Fibroblast of pulmonary artery (primary cell): ENCODE data around the gene IRS1.

ENCODE experiments used
- DNase-seq: peaks from one replicate; pipeline ENCODE4 v3.0.0-alpha.2; 2010; ENCODE audit warnings: low read depth
- H3K4me3 ChIP-seq: replicated peaks from 2 replicates; pipeline ENCODE4 v1.5.1; 2011; ENCODE audit warnings: low read depth, mild to moderate bottlenecking, control low read depth, low read length, moderate library complexity
- CTCF ChIP-seq: IDR thresholded peaks from 2 replicates; pipeline ENCODE4 v1.5.1; 2011; ENCODE audit warnings: mild to moderate bottlenecking, control low read depth, low read length, inconsistent platforms; ENCODE audit errors: missing control alignments

The IRS1 gene

DNA sequence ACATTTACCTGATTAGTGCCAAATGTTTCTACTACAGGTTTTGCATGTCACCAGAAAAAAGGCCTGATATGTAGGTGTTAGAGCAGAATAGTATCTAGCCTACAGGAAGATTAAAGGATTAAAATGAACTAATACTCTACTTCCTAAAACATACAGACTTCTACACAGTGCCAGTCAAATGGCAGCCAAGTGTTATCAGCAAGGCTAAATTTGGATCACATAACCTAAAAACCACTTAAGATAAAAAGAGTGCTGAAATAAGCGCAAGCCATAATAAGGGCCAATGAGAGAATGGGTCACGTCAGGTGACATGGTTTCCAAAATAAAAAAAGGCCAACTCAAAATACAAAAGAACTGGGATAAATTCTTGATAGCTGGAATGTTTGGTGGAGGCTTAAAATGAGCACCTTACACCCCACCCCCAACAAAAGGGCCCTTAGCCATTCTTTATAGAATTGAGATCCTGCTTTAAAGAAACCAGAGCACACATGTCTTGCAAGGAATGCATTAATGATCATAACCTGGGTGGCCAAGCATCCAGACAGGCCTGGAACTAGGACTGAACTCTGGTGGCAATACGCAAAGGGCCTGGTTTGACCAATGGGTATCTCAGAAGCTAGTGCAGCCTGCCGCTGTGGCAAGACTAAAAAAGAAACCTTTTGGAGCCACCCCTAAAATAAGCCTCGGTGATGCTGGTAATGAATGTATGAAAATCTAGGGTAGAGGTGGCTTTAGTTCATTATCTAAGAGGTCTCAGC, 32.4 kb downstream of the IRS1 start:
- no peak overlapping the region for H3K4me3 ChIP-seq
- TF ChIP-seq CTCF = no peak
- no peak for DNase-seq

- no peak for TF ChIP-seq CTCF
- no peak overlapping the region for H3K4me3 ChIP-seq
- no peak for DNase-seq
Observed at GRCh38 chr2:226766352-226767055, 33.1 kb downstream of the IRS1 start.

DNA sequence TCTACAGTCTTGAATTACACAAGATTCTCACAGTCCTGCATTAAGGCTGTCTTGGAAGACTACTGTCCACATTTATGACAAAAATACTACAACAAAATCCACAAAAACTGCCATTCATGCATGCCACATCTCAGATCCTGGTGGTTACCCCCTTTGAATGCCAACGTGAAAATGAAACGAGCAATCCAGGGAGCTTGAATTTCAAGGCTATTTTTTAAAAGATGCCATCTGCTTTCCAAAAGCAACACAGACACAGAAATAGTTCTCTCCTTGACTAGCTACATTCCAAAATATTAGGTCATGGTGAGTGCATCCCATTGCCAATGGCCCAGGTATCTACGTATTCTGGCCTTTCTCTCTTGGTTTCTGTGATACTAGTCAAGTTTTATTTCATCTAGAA, 36.3 kb downstream of the IRS1 start:
- no peak for TF ChIP-seq CTCF
- H3K4me3 ChIP-seq = no peak overlapping the region
- no peak for DNase-seq

GRCh38 chr2:226761195-226761583, 38.4 kb downstream of the IRS1 start:
- DNase-seq = no peak
- H3K4me3 ChIP-seq = no peak overlapping the region

DNA sequence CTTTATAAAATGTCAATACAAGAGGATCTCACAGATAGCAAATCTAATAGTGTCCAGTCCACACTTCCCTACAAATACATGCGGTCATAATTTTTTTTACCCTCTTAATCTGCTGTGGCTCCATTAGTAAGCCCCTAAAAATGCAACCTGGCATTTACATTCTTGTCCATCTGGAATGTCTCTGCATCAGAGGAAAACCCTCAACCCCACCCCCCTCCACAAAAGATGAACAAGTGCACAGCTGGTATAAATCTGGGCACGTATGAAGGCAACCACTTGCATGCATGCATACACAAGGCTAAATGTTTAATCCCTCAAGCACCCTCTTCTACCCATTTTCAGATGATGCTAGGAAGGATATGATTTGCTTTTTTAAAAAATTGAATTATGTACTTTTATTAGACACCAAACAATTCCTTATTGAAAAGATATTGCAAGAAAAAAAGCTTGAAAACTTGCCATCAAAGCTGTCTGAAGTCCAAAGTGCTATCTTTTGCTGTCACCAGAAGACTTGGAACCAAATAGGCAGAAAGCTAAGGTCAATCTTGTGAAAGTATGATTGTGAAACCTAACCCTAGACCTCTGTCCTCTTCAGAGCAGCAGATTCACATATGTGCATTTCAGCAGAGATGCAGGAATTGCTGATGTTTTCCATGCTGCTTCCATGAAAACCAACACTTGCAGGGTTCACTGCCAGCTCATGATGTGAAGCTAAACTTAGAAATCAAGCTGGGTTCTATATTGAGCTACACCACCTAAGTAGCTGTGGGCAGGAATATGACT, 39.0 kb downstream of the IRS1 start:
- DNase-seq = peak; percentile 75
- H3K4me3 ChIP-seq = no peak overlapping the region

More at GRCh38 chr2:226761195-226761583, 38.4 kb downstream of the IRS1 start:
- TF ChIP-seq CTCF = no peak

GRCh38 chr2:226759768-226760167, 39.9 kb downstream of the IRS1 start:
- DNase-seq = no peak
- TF ChIP-seq CTCF = no peak
- no peak overlapping the region for H3K4me3 ChIP-seq

More for the DNA sequence above, 39.0 kb downstream of the IRS1 start:
- TF ChIP-seq CTCF = no peak
